GM18505 (cell line): ENCODE data around the gene EFEMP2.

Experiments
- ATAC-seq: cut with Tn5 transposase; IDR thresholded peaks from one replicate; pipeline ENCODE4 v1.9.1; 2021; ENCODE audit not compliant: unreplicated experiment
- POLR2A ChIP-seq: IDR thresholded peaks from 4 replicates; pipeline ENCODE4 v1.6.1; 2011; ENCODE audit warnings: borderline replicate concordance; ENCODE audit not compliant: insufficient read depth, insufficient read length; ENCODE audit errors: extremely low read depth

The EFEMP2 gene

DNA sequence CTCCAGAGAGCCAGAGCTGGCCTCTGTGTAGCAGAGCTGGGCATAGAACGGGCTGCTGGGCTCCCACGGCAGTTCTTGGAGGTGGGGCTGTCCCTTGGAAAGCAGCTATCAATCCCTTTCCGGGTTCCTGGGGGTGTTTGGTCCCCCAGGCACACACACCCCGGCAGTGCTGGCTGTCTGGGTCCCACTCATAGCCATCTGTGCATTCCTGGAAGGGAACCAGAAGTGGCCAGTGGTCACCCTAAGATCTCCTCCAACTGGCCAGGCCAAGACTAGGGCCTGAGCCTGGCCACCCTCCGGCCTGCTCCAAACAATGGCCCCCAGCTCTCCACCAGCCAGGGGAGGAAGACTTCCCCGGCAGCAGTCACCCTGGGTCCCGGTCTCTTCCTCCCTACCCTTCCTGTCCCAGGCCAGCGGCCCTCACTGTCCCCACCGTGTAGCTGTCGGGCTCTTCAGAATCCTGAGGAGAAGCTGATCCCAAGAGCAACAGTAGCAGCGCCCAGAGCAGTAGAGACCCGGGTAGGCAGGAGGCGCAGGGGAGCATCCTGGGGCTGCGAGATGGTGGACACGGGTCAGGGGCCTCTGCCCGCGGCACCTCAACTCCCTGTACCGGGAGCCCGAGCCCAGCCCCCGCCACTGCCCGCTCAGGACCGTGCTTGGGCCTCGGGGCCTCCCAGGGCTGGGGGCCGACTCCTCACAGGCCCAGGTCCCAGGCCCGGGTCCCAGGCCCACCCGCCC, 620 bp downstream of the EFEMP2 start:
- no peak for ATAC-seq
- no peak for TF ChIP-seq POLR2A

GRCh38 chr11:65870706-65871681, 1.6 kb downstream of the EFEMP2 start:
- no peak for ATAC-seq
- no peak for TF ChIP-seq POLR2A

DNA sequence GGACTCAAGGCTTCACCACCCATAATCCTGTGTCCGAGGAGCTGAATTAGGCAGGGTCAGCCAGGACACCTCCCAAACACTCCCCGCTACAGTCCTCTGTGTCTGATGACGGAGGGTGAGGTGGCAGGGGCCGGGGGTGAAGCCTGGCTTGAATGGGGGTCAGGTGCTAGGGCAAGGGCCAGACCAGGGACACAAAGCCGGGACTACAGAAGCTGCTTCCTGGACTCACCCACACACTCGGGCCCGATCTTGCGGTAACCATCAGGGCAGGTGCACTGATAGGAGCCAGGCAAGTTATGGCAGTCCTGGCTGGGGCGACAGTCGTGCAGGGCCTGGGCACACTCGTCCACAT, 2.3 kb downstream of the EFEMP2 start:
- no peak for TF ChIP-seq POLR2A

DNA sequence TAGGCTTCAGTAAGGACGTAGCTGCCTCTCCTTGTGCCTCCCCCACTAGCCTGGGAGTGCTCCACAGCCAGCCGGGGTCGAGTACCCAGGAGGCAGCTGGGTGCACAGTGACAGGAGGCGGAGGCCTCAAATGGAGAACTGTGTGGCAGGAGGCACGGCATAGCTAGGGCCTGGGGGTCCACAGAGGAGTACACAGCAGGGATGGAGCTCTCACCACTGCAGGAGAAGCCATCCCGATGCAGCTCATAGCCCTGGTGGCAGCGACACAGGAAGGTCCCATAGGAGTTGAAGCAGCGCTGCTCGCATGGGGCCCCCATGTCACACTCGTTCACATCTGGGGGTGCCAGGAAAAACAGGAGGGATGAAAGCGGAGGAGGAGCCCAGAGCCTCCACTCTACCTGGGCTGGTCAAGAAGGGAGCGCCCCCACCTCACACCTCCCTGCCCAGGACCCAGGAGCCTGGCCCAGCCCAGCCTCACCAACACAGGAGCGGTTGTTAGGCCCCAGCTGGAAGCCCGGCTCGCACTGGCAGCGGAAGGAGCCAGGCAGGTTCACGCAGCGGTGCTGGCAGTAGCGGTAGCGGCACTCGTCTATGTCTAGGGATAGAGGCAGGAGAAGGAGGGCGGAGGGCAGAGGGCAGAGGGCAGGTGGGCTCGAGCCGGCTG, 2.8 kb downstream of the EFEMP2 start:
- TF ChIP-seq POLR2A = no peak
- no peak for ATAC-seq

More for the DNA sequence above, 2.3 kb downstream of the EFEMP2 start:
- no peak for ATAC-seq

DNA sequence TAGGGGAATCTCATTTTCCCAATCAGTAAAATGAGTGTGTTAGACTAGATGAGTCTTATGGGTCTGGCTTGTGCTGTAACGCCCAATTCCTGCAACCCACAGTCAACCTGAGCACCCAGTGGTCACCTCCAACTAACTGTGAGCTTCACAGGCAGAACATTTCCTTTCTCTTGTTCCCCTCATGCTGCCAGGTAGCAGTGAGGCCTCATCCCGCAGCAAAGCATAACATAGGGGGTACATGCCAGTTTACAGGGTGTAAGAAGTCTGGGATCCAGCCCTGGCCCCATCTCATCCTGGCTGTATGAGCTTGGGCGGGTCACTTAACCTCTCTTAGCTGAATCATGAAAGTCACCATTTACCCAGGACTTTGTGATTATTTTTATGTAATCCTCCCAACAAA, 3.7 kb downstream of the EFEMP2 start:
- TF ChIP-seq POLR2A = no peak
- ATAC-seq = no peak

GRCh38 chr11:65868076-65868667, 4.4 kb downstream of the EFEMP2 start:
- no peak for ATAC-seq

GRCh38 chr11:65867284-65868071, 5.1 kb downstream of the EFEMP2 start:
- TF ChIP-seq POLR2A = no peak
- ATAC-seq = no peak

More at GRCh38 chr11:65868076-65868667, 4.4 kb downstream of the EFEMP2 start:
- TF ChIP-seq POLR2A = no peak

GRCh38 chr11:65866509-65867283, 5.9 kb downstream of the EFEMP2 start:
- TF ChIP-seq POLR2A = no peak
- no peak for ATAC-seq

DNA sequence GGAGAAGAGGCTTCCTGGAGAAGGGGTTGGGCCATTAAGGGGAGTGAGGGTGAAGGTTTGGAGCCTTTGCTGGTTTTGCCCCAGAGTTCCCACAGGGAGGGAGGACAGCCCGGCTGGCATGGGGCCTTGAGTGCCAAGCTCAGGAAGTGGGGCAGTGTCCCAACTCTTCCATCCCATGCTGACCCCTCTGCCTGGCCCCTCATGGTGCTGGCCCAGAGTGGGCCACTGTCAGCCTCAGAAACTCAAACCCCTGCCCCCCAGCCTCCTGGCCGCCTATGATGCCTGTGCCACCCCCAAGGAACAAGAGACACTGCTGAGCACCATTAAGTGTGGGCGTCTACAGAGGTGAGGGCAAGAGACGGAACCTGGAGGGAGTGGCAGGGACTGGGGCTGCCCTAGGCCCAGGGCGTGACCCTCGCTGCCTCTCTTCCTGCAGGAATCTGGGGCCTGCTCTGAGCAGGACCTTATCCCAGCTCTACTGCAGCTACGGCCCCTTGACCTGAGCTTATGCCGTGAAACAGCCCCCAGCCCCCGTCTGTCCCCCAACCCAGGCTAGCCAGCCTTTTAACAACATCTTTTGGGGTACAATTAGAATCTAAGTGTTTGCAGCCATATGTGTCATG, 6.9 kb downstream of the EFEMP2 start:
- no peak for ATAC-seq

GRCh38 chr11:65864706-65865471, 7.7 kb downstream of the EFEMP2 start:
- ATAC-seq = no peak

More for the DNA sequence above, 6.9 kb downstream of the EFEMP2 start:
- TF ChIP-seq POLR2A = no peak

DNA sequence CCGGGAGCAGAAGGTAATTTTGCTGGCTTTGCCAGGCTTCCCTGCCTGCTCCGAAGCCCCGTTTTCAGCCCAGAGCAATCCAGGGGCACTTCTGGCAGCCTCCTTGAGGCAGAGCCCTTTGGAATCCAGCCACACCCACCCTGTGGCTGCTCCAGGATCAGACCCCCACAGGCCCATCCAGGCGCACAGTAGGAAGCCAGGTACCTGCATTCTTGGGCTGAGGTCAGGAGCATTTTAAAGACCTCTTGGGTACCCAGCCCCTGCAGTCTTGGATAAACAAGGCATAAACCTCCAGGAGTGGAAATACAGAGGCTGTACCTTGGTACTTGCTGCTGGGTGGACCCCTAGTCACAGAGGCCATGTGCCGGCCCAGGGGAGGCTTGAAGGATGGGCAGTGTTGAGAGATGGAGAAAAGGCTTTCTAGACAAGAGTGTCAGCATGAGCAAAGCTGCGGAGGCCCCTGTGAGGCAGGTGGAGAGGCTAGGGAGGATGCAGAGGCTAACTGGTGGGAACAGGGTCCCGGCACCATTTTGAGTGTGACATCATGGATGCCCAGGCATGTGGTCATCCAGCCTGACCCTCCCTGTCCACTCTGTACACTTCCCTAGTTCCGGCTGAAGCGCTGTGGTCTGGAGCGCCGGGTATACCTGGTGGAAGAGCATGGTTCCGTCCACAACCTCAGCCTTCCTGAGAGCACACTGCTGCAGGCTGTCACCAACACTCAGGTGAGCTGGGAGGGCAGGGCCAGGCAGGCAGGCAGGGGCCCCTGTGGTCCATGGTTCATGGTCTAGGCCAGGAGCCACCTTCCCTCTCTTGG, 8.5 kb downstream of the EFEMP2 start:
- no peak for ATAC-seq

More at GRCh38 chr11:65864706-65865471, 7.7 kb downstream of the EFEMP2 start:
- TF ChIP-seq POLR2A = no peak

More for the DNA sequence above, 8.5 kb downstream of the EFEMP2 start:
- TF ChIP-seq POLR2A = peak; percentile 7
